Prostate gland (tissue), 2 donors: Measurements from ENCODE around the gene CDHR2.

Source experiments
- CTCF ChIP-seq, 4 experiments: fragments of 200-600 bp in 2 of 4; fragments of 450-650 bp in 2 of 4; sonication (generic) in 2 of 4; IDR thresholded peaks; 1 replicate in 3 of 4; 2 replicates in 1 of 4; pipeline ENCODE4 v1.5.1; 2016 to 2019; ENCODE audit warnings: antibody characterized with exemption in 4 of 4, mild to moderate bottlenecking in 2 of 4, moderate library complexity in 2 of 4
- POLR2AphosphoS5 ChIP-seq: sonication (generic); formaldehyde crosslinking; IDR thresholded peaks from one replicate; pipeline ENCODE4 v1.6.1; 2017; ENCODE audit warnings: antibody characterized with exemption

- TF ChIP-seq CTCF (IDR thresholded peaks at IDR 0.05) (no peak), POLR2AphosphoS5 (no peak)
These were observed 34.7 kb upstream of the CDHR2 start for GRCh38 chr5:176514244-176514950.
